Hematopoietic multipotent progenitor cell treated with erythropoietin and hydrocortisone succinate and interleukin-3 and kit ligand, for 15 days (in vitro differentiated cells): ENCODE measurements around the gene C17orf58.
"Not testable (repeated sequence)": the region's sequence is repeated elsewhere in the genome, so short reads cannot be mapped to it uniquely, and the experiment has no call there.

Experiments
- DNase-seq: peaks from one replicate; pipeline ENCODE4 v3.0.0-alpha.2; 2015; ENCODE audit warnings: low spot score

C17orf58 gene

DNA sequence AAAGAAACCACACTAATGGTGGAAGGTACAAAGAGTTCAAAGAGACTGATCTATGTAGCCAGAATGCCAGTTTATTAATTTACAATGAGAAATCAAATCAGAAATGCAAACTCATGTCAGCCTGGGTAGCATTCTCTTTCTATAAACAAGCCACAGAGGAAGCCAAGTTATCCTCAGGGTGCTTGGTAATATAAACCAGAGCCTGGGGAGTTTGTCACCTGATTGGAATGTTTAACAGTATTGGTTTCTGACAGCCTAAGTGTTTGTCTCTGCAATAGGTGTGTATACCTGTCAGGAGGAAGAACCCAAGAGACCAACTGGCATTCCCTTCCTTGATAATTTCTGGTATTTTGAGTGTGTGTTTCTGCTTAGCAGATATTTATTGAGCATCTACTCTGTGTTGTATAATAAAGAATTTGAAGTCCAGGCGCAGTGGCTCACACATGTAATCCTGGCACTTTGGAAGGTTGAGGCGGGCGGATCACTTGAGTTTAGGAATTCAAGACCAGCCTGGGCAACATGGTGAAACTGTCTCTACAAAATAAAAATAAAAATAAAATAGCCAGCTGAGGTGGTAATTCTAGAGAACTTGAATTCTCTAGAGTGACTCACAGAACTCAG is 3.1 kb upstream of the C17orf58 start:
- DNase-seq: no peak

DNA sequence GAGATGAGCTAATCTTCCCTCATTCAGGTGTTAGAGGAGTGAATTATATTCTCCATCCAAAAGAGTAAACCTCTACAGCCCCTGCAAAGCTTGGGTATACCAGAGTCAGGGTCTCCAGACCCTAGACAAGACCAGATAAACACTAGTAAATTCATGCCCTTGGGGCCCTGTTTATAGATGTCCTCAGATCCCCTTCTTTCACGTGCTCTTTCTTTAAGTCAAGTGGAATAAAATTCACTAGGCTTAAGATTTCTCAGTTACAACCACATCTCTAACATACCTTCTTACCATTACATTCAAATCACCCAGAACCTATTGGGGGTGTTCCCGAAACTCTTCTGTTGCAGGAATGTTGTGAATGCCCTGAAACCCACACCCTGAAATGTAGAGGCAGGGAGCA is 2.2 kb upstream of the C17orf58 start:
- DNase-seq: no peak

DNA sequence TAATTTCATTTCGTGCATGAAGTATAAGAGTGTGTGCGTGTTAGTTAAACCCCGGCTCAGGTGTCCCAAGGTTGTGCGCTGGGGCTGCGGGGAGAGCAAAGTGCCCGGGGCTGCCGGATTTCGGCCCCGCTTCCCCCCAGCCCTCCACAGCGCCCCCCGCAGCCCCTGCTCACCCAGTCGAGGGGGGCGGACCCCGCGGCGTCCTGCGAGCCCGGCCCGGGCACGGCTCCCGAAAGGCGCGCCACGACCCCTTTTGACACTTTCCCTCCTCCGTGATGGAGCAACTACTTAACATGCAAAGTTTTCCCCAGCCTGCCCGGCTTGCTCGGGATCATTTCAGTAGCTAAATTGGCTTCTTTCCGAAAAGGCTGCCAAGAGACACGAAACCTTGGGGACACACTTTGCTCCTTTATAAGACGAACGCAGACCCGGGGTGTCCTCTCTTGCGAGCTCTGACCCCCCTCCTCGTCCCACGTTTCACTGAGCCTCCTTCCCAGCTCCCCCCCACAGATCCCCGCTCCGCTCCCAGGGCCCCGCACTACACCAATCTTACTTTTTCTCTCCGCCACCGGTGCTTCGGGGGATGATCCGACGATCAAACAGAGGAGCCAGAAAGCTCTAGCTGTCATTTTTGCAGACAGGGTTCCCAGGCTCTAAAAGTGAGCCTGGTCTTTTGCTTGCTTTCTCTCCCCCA is 552 bp downstream of the C17orf58 start:
- DNase-seq: peak; percentile 11

DNA sequence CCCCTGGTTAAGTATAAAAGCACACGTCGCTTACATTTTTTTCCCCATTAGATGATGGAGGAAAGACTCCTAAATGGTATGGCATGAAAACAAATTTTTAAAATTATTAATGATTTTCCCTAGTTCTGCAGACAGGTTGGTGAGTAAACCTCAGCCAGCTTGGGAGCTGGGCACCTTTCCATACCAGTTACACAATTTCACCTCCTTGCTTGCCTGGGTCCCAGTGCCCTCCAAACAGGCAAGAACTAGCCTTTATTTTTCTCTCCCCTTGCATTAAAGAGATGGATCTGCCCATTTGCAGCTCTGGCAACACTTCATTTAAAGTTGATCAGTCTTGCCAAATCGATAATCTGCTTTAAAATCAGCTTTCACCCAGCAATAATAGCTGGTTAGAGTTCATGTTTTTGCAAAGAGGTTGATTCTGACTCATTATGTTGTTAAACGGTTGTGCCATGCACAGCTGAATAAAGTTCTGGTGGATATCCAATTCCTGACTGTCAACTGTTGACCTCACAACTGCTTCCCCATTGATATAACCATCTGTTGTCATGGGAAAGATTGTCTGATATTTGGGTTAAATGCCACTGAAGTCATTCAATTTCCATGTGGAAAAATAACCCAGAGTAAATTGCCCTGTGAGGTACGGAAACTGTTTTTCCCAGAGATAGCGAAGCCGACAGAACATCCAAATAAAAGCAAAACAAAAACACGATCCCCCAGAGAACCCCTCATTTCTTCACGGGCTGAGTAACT is 1.3 kb downstream of the C17orf58 start:
- DNase-seq: peak; percentile 14

DNA sequence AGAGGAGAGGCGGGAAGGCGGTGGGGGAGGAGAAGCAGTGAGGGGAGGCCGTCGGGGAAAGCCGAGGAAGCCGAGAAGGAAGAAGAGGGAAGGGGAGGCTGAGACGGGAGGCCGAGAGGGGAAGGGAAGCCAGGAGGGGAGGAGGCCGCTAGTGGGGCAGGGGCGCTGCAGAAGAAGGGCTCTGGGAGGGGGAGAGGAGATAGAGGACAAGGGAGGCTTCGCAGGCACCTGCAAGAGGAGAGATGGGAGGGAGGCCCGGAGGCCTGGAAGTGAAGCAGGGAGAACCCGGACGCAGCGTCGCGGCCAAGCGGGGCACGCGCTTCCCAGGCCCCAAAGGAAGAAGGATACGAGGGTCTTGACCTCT is 2.3 kb downstream of the C17orf58 start:
- no peak for DNase-seq

DNA sequence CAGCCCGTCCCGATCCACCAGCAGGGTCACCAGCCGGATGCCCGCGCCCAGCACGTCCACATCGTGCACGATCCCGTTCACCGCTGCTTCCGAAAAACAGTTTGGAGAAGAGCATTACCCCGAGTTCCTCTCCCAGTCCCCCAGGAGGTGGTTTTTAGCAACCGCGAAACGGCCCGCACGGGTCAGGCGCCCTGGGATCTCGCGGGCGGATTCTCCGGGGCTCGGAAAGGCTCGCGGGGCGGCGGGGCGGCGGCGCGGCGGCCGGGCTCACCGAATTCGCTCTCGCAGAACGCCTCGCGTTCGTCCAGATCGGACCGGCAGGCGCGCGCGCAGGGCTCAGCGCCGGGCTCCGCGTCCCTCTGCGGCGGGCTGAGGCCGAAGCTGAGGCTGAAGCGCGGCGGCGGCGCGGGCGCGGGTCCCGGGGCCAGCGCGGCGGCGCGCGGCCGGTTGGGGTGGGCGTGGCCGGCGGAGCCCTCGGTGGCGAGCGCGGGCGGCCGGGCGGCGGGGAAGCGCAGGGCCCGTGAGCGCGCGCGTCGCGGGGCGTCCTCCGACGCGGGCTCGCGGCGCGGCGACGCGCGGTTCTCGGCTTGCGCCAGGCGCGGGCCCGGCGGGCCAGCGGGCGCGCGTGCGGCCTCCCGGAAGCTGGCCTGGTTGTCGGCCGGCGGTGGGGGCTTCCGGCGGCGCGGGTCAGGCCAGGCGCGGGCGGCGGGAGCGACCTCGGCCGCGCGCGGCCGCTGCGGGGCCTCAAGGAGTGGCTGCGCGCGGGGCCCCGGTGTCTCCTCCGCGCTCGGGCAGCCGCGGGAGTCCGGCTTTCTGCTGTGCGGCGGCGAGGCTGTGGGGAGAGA is 2.9 kb downstream of the C17orf58 start:
- peak; percentile 85 for DNase-seq

DNA sequence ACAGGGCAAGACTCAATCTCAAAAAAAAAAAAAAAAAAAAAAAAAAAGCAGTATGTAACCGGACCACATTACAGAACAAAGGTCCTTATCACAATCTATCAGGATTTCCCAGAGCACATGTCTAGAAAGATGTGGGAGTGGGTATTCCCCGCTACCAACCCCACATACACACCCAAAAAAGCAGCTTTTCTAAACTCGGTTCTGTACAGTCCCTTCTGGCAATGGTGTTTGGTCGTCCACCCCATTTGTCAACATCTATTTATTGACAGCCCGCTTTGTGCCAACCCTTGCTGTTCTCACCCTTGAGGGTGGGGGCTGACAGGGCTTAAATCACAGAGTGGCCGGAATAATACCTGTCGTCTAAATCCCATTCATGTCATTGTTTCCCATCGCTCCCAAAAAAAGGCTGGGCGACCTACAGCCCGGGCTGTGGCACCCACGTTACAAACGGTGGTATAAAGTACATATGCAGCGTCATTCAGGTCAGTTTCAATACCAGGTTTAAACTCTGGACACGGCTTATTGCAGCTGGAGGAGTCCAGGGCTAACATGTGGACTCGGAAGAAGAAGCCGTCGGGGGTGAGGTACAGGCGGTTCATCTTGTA is 3.6 kb downstream of the C17orf58 start:
- DNase-seq: no peak

DNA sequence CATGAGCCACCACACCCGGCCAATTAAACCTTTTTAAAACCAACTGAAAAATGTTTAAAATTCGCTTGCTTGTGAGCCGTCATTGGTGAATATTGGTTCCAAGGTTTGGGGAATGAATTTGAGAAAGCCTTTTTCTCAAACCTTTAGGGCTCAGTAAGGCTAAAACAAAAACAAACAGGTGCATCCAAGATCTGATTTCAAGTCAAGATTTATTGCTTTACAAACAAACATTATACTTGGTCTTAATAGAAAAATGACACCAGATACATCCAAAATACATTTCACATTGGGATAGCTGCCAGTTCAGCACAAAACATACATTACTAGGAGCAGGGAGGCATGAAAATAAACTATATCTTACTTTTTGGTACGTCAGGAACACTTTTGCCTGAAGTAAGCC is 5.4 kb downstream of the C17orf58 start:
- DNase-seq: no peak

DNA sequence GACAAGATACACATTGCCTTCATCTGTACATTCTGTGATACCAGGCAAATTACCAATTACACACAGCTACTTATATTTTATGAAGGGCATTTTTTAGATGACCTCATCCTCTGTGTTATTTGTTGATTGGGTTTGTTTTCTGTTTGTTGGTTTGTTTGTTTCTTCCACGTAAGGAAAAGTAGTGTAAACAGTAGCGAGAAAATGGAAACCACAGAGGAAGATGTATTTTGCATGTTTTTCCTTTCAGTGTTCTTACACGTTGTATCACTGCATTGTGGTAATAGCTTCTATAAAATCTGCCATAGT is 12.9 kb downstream of the C17orf58 start:
- no peak for DNase-seq

DNA sequence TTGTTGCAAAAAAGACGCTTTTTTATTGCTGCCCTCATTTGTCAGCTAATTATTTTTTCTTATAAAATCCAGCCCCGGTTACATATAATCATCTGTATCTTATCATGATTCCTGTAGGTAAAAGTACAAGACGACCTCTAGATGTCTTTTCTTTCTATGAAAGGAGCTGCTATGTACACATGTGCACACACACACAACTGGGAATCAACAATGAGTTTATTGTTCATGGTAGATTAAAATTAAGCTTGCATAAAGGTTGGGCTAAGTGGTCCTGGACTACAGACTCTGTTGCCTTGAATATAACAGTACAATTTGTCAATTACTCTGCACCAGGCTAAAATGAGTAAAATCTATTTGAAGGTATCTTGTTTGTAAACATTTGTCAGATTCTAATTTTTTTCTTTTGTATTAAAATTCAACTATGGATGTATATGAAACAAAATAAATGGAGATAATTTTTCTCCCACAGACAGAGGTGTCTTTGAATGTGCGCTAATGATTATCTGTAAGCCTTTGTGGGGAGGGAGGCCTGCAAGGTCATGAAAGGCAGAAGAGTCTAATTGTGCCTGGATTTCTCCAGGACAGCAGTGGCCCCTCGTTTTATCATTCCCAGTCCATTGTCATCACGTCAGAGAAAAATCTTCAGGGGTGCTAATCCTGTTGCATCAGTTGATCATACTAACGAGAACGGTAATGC is 13.4 kb downstream of the C17orf58 start:
- DNase-seq: no peak

DNA sequence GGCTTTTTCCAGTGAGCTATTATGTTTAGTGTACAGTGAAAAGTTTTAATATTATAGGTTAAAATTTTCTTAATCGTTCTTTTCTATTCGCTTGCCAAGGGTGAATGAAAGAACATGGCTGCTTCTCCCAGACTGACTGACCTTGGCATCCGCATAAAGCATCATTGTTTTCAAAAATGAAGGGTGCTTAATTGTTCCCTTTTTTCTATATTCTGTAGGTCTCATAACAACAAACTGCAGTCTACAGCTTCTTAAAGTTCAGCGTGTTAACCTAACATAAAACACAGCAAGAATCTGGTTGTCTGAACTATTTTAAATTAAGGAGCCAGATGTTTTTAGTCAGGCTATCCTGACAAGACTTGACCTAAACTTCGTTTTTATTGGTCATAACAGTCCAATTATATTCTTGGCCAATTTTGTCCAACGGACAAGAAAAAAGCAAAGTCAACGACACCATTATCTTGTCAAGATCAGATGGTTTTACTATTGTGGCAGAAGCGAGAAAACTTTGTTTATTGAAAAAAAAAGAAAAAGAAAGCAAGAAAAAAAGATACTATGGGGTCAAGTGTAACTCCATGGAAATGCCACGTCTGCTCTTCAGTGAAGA is 14.1 kb downstream of the C17orf58 start:
- no peak for DNase-seq

DNA sequence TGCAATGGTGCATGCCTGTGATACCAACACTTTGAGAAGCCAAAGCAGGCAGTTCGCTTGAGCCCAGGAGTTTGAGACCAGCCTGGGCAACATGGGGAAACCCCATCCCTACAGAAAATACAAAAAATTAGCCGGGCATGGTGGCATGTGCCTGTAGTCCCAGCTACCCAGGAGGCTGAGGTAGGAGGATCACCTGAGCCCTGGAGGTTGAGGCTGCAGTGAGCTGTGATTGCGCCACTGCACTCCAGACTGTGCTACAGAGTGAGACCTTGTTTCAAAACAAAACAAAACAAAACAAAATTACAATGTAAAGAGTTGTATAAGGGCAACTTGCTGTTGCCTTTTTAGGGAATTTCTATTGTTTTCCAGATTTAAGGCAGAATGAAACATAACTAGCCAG is 15.4 kb downstream of the C17orf58 start:
- not testable (repeated sequence) for DNase-seq

DNA sequence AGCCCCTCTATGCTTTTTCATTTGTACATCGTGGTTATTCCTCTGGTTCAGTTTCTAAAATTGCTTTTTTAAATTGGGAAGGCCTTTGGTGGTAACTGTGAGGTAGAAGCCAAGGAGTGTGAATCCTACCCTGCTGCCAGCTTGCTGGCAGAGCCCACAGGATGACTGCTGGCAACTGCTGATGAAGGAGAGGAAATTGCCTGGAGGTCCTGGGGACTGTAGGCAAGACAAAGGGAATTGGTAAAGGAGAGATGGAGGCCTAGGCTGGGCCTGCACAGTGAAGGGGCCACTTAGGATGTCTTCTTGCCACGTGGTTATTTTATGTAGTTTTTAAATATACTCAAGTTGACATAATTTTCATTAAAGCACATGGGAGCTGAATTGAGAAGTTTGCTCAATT is 15.8 kb downstream of the C17orf58 start:
- no peak for DNase-seq

DNA sequence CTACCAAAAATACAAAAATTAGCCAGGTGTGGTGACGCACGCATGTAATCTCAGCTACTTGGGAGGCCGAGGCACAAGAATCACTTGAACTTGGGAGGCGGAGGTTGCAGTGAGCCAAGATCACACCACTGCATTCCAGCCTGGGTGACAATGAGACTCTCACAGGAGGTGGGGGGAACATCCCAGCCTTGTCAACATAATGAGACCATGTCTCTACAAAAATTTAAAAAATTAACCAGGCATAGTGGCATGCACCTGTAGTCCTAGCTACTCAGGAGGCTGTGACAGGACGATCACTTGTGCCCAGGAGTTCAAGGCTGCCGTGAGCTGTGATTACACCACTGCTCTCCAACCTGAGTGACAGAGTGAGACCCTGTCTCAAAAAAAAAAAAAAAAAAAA is 20.0 kb downstream of the C17orf58 start:
- DNase-seq: not testable (repeated sequence)

DNA sequence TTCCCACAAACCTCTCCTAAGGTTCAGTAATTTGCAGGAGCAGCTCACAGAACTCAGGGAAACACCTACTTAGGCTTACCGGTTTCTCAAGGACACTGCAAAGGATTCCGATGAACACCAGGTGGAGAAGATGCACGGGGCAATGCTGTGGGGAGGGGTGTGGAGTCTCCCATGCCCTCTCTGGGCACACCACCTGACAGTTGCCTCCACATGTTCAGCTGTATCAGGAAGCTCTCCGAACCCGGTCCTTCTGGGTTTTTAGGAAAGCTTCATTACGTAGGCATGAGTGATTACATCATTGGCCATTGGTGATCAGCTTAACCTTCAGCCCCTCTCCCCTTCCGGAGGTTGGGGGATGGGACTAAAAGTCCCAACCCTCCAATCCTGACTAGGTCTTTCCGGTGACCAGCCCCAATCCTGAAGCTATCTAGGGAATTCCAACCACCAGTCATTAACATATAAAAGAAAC is 21.6 kb downstream of the C17orf58 start:
- DNase-seq: no peak

DNA sequence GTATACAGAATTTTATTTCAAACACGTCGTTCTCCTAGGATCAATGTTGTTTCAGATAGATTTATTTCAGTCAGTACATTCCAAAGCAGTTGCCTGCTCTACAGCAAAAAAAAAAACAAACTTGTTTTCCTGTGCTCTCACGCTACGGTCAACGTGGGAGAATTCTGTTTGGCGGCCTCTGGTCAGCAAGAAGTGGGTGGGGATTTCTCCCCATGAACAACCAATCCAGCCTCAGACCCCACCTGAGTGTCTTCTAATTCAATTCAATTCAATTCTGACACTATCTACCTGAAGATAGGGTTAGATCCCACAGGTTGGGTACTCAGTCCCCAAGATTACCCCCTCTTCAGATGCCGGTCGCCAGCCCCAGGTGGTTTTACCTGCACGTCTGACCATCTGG is 22.1 kb downstream of the C17orf58 start:
- DNase-seq: no peak

DNA sequence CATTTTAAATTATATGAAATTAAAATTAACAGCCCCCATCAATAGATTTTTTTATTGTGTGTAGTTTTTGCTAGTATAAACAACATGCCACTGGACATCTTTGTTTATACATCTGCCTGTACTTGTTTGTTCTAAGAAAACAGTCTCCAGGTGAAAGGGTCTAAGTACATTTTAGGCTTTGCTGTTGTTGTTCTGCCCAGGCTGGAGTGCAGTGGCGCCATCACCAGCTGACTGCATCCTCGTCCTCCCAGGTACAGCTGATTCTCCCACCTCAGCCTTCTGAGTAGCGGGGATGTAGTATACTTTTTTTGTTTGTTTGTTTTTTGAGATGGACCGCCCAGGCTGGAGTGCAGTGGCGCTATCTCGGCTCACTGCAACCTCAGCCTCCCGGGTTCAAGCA is 25.5 kb downstream of the C17orf58 start:
- no peak for DNase-seq

DNA sequence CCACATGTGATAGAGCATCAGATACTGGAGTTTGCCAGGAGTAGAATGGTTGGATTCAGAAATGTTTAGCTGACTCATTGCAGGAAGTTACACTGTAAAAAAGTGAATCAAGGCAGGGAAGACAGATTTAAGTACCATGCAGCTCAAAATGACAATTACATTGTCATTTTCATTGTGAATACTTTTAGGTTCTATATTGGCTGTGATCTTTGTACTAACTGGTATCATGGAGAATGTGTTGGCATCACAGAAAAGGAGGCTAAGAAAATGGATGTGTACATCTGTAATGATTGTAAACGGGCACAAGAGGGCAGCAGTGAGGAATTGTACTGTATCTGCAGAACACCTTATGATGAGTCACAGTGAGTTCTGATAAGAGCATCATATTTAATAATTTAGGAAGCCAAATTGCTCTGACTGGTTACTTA is 33.1 kb downstream of the C17orf58 start:
- DNase-seq: peak; percentile 88

DNA sequence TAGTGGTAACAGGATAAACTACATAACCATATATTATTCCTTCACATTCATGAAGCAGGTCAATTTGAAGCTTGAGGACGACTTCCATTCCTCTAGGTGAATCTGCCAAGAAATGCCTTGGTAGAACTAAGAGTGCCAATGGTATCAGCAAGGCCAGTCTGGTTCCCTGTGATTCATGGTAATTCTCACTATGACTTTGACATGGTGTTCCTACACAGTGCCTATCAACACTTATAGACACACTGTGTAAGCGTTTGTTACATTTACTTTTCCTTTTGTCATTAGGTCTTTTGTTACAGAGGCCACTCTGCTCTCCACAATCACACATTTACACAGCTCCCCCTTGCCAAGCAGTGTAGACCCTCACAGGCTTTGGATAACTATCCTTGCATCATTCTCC is 34.1 kb downstream of the C17orf58 start:
- DNase-seq: not testable (repeated sequence)

DNA sequence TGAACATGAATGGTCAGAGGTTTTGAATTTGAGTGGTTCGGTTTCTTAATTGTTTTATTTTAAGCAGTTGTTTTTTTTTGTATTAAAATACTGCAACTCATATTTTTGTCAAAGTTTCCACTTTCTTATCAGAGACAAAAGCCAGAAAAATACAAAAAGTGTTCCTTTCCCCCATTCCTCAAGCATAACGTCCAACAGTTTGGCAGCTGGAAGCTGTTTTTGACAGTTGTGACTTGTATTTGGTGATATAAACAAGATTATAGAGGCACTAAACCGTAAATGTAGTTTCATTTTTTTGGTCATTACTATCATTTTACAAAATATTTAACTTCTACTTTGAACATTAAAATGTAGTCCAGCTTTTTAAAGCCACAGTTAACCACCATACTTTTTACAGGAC is 36.0 kb downstream of the C17orf58 start:
- DNase-seq: not testable (repeated sequence)

DNA sequence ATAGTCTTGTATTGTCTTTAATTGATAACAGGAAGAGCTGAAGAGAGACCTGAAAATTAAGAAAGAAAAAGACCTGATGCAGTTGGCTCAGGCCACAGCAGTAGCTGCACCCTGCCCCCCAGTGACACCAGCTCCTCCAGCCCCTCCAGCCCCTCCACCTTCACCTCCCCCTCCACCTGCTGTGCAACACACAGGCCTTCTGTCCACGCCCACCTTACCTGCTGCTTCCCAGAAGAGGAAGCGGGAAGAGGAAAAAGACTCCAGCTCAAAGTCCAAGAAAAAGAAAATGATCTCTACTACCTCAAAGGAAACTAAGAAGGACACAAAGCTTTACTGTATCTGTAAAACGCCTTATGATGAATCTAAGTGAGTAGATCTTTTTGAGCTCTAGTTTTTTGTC is 36.8 kb downstream of the C17orf58 start:
- no peak for DNase-seq
